Mesendoderm (in vitro differentiated cells): ENCODE data around the gene C22orf31.

ENCODE experiments used
- DNase-seq: peaks from one replicate; pipeline ENCODE4 v3.0.0; 2013
- H2AK5ac ChIP-seq: 2 replicates; pipeline ENCODE4 v1.6.1; 2013; ENCODE audit warnings: low read length, inconsistent platforms
- H2BK120ac ChIP-seq: 2 replicates; pipeline ENCODE4 v1.6.1; 2013; ENCODE audit warnings: low read depth, mild to moderate bottlenecking, low read length, moderate library complexity, mixed read lengths
- H2BK15ac ChIP-seq: replicated peaks from 2 replicates; pipeline ENCODE4 v1.6.1; 2013; ENCODE audit warnings: low read depth, mild to moderate bottlenecking, moderate library complexity
- H2BK5ac ChIP-seq: 2 replicates; pipeline ENCODE4 v1.6.1; 2013; ENCODE audit warnings: low read length, inconsistent platforms
- H3K18ac ChIP-seq: 2 replicates; pipeline ENCODE4 v1.6.1; 2013; ENCODE audit warnings: mild to moderate bottlenecking, low read length, mixed read lengths
- H3K23ac ChIP-seq: one replicate; pipeline ENCODE4 v1.6.1; 2013; ENCODE audit warnings: low read length
- H3K27ac ChIP-seq: 2 replicates; pipeline ENCODE4 v1.5.1; 2013; ENCODE audit warnings: low read depth, mild to moderate bottlenecking, inconsistent platforms, low read length, moderate library complexity
- H3K27me3 ChIP-seq: 2 replicates; pipeline ENCODE4 v1.6.1; 2013; ENCODE audit warnings: low read length, control low read depth, mild to moderate bottlenecking, inconsistent platforms; ENCODE audit not compliant: insufficient read depth, poor library complexity
- H3K36me3 ChIP-seq: 2 replicates; pipeline ENCODE4 v1.6.1; 2013; ENCODE audit warnings: low read length, inconsistent platforms; ENCODE audit not compliant: control insufficient read depth, insufficient read depth
- H3K4ac ChIP-seq: one replicate; pipeline ENCODE4 v1.6.1; 2013; ENCODE audit warnings: low read depth, mild to moderate bottlenecking, low read length, moderate library complexity
- H3K4me1 ChIP-seq: 2 replicates; pipeline ENCODE4 v1.6.1; 2013; ENCODE audit warnings: low read depth, low read length, inconsistent platforms; ENCODE audit not compliant: control insufficient read depth
- H3K4me2 ChIP-seq: 2 replicates; pipeline ENCODE4 v1.6.1; 2013; ENCODE audit warnings: low read length
- H3K4me3 ChIP-seq: 2 replicates; pipeline ENCODE4 v1.5.1; 2013; ENCODE audit warnings: mild to moderate bottlenecking, low read length
- H3K56ac ChIP-seq: one replicate; pipeline ENCODE4 v1.6.1; 2013; ENCODE audit warnings: low read length
- H3K79me1 ChIP-seq: 2 replicates; pipeline ENCODE4 v1.6.1; 2013; ENCODE audit warnings: low read length, inconsistent platforms
- H3K79me2 ChIP-seq: 2 replicates; pipeline ENCODE4 v1.6.1; 2013; ENCODE audit warnings: mild to moderate bottlenecking, low read length; ENCODE audit not compliant: control insufficient read depth, insufficient read depth
- H3K9ac ChIP-seq: 2 replicates; pipeline ENCODE4 v1.6.1; 2013; ENCODE audit warnings: low read length, inconsistent platforms
- H4K5ac ChIP-seq: one replicate; pipeline ENCODE4 v1.6.1; 2013; ENCODE audit warnings: low read length
- H4K8ac ChIP-seq: one replicate; pipeline ENCODE4 v1.6.1; 2013; ENCODE audit warnings: low read depth, mild to moderate bottlenecking, control low read depth, low read length, moderate library complexity
- WGBS: extraction: QIAGEN DNeasy Blood & Tissue Kit; methylation state at CpG from one replicate; pipeline ENCODE4 v1.1.7; 2013; ENCODE audit warnings: low lambda C conversion rate, missing lambda C conversion rate; ENCODE audit not compliant: insufficient coverage; ENCODE audit errors: extremely low coverage; 5-methylcytosine and 5-hydroxymethylcytosine counted together

Gene C22orf31

GRCh38 chr22:29016067-29016938 lies 45.3 kb downstream of the C22orf31 start:
- H3K56ac ChIP-seq, result no peak overlapping the region
- H4K8ac ChIP-seq, result no peak overlapping the region
- H3K27me3 ChIP-seq, result no peaks in the 10 kb centered on the region
- peaks cover 4% of the 10 kb centered on the region for H3K79me2 ChIP-seq
- no peak overlapping the region for H2BK120ac ChIP-seq
- H3K4me3 ChIP-seq, result no peak overlapping the region
- no peak overlapping the region for H2AK5ac ChIP-seq
- H3K4me2 ChIP-seq, result no peak overlapping the region
- H2BK15ac ChIP-seq, result no peak overlapping the region
- H4K5ac ChIP-seq, result no peak overlapping the region
- peaks cover 2% of the 10 kb centered on the region for H3K4me1 ChIP-seq
- no peak overlapping the region for H3K23ac ChIP-seq
- no peak overlapping the region for H3K18ac ChIP-seq
- no peak overlapping the region for H3K4ac ChIP-seq
- no peaks in the 10 kb centered on the region for H3K36me3 ChIP-seq
- WGBS, result no CpG with 5 or more reads among the region's 3 CpGs
- no peak overlapping the region for H3K27ac ChIP-seq
- H3K9ac ChIP-seq, result no peak overlapping the region
- no peak for DNase-seq
- H3K79me1 ChIP-seq, result peaks cover 20% of the 10 kb centered on the region
- no peak overlapping the region for H2BK5ac ChIP-seq

- no peaks in the 10 kb centered on the region for H3K36me3 ChIP-seq
- H2AK5ac ChIP-seq, result no peak overlapping the region
- H3K9ac ChIP-seq, result no peak overlapping the region
- H3K4me3 ChIP-seq, result no peak overlapping the region
- H3K27ac ChIP-seq, result no peak overlapping the region
- no peak overlapping the region for H3K18ac ChIP-seq
- peaks cover 2% of the 10 kb centered on the region for H3K4me1 ChIP-seq
- no peak overlapping the region for H4K8ac ChIP-seq
- no peak overlapping the region for H3K23ac ChIP-seq
- WGBS, result no CpG with 5 or more reads among the region's 4 CpGs
- no peak overlapping the region for H3K4me2 ChIP-seq
- no peak for DNase-seq
- H2BK120ac ChIP-seq, result no peak overlapping the region
- H4K5ac ChIP-seq, result no peak overlapping the region
- no peak overlapping the region for H2BK5ac ChIP-seq
- peaks cover 22% of the 10 kb centered on the region for H3K79me1 ChIP-seq
- H3K27me3 ChIP-seq, result no peaks in the 10 kb centered on the region
- H2BK15ac ChIP-seq, result no peak overlapping the region
- H3K4ac ChIP-seq, result no peak overlapping the region
- no peak overlapping the region for H3K56ac ChIP-seq
- peaks cover 4% of the 10 kb centered on the region for H3K79me2 ChIP-seq
These were observed 46.9 kb downstream of the C22orf31 start for GRCh38 chr22:29014773-29015172.

GRCh38 chr22:29014293-29014692 lies 47.3 kb downstream of the C22orf31 start:
- Histone ChIP-seq H3K79me2 (peaks cover 4% of the 10 kb centered on the region), H3K9ac (no peak overlapping the region), H3K79me1 (peaks cover 22% of the 10 kb centered on the region), H3K18ac (no peak overlapping the region), H3K56ac (no peak overlapping the region), H2BK5ac (no peak overlapping the region), H2AK5ac (no peak overlapping the region), H3K27me3 (no peaks in the 10 kb centered on the region), H3K23ac (no peak overlapping the region), H3K36me3 (no peaks in the 10 kb centered on the region), H2BK120ac (no peak overlapping the region), H3K4me3 (no peak overlapping the region), H3K27ac (no peak overlapping the region), H3K4me2 (no peak overlapping the region), H4K5ac (no peak overlapping the region), H4K8ac (no peak overlapping the region), H2BK15ac (no peak overlapping the region), H3K4me1 (peaks cover 2% of the 10 kb centered on the region), H3K4ac (no peak overlapping the region)
- no CpG with 5 or more reads among the region's 4 CpGs for WGBS
- DNase-seq, result no peak

GRCh38 chr22:29012952-29013351 lies 48.7 kb downstream of the C22orf31 start:
- Histone ChIP-seq H3K4me2 (no peak overlapping the region), H3K18ac (no peak overlapping the region), H2BK120ac (no peak overlapping the region), H3K9ac (no peak overlapping the region), H3K4me3 (no peak overlapping the region), H3K4ac (no peak overlapping the region), H2BK15ac (no peak overlapping the region), H3K56ac (no peak overlapping the region), H3K23ac (no peak overlapping the region), H3K27ac (no peak overlapping the region), H4K8ac (no peak overlapping the region), H3K36me3 (no peaks in the 10 kb centered on the region), H3K79me2 (peaks cover 11% of the 10 kb centered on the region), H3K27me3 (no peaks in the 10 kb centered on the region), H4K5ac (no peak overlapping the region), H3K4me1 (peaks cover 3% of the 10 kb centered on the region), H2BK5ac (no peak overlapping the region), H2AK5ac (no peak overlapping the region), H3K79me1 (peaks cover 23% of the 10 kb centered on the region)
- WGBS, result no CpG with 5 or more reads among the region's 4 CpGs
- DNase-seq, result no peak

- Histone ChIP-seq H3K56ac (no peak overlapping the region), H3K4me3 (no peak overlapping the region)
- no CpG with 5 or more reads among the region's 4 CpGs for WGBS
These were observed 49.6 kb downstream of the C22orf31 start for GRCh38 chr22:29012101-29012433.

More at GRCh38 chr22:29012101-29012433, 49.6 kb downstream of the C22orf31 start:
- Histone ChIP-seq H3K27me3 (no peaks in the 10 kb centered on the region), H3K4ac (no peak overlapping the region), H3K23ac (no peak overlapping the region), H3K4me2 (no peak overlapping the region), H3K27ac (no peak overlapping the region), H2BK120ac (no peak overlapping the region), H3K79me2 (peaks cover 11% of the 10 kb centered on the region), H3K36me3 (no peaks in the 10 kb centered on the region), H2BK5ac (no peak overlapping the region), H3K79me1 (peaks cover 16% of the 10 kb centered on the region), H3K18ac (no peak overlapping the region), H2BK15ac (no peak overlapping the region), H3K4me1 (peaks cover 3% of the 10 kb centered on the region), H3K9ac (no peak overlapping the region), H4K8ac (no peak overlapping the region), H4K5ac (no peak overlapping the region), H2AK5ac (no peak overlapping the region)
- DNase-seq, result no peak
